Stimulated activated CD8-positive, alpha-beta memory T cell treated with anti-CD3 and anti-CD28 coated beads, Interleukin-4, amount 100 ng/mL, for 48 hours (primary cell): ENCODE results near the gene FRMD4A.
A peak's percentile ranks its signal among the peaks of the same experiment; 100 is the strongest.

Experiments used
- DNase-seq: peaks from one replicate; pipeline ENCODE4 v3.0.0-alpha.2; 2020

FRMD4A gene

DNA sequence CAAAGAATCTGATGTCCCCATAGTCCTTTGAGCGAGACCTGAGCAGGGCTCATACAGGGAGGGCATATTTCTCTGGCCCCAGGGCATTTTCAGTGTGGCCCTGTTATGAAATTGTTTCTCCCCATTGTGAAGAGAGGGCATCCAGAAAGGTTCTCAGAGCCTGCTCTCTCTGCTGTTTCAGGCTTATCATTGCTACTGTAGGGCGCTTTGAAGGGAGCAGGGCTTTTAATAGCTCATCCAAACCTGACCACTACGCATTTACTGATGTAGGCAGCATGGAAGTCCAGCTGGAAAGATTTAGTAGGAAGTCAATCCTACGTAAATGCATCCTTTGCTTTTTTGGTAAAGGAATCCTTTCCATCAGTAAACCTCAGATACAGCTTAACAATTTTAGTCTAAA, 675.9 kb downstream of the FRMD4A start:
- DNase-seq, result no peak

DNA sequence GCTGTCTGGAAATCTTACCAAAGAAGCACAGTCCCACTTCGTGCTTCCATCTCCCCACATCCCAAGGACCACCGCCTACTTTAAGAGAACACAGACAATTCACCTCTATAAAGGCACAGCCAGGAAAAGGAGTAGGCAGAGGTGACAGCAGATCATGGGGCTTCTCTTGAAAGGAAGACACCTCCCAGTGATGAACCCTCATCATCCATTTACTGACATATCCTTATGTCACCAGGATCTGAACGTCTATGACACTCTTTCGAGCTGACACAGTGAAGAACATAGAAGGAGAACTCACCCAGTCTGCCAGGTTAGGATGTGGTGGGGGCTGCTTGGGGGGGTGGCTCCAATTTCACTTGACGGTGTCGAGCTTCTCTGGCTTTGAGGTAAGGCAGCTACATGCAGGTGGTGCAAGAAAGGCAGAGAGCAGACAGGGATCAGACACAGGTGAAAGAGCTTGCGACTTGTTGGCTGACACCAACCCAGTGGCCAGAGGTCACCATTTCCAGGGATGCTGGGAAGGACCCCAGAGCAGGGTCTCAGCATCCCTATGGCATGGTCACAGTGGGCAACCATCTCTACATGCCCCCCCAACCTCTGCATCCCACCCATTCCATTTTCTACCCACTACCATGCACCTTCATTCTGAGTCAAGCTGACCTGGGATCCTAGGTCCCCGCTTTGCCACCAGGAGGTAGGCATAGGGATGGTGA, 676.5 kb downstream of the FRMD4A start:
- DNase-seq, result no peak

DNA sequence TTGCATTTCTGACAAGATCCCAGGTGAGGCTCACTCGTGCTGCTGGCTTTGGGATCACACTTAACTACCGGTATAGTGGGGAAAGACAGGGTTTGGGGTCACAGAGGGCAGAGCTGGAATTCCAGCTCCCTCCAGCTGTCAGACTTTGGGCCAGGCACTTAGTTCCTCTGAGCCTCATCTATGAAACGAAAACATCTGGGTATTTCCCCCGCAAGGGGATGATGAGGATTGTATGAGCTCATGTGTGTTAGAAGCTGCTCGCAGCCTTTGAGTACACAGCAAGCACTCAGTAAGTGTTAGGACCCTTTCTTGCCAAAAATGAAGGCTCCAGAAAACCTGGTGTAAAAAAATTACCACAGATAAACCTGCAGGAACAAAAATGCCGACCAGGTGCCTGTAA, 677.9 kb downstream of the FRMD4A start:
- no peak for DNase-seq

DNA sequence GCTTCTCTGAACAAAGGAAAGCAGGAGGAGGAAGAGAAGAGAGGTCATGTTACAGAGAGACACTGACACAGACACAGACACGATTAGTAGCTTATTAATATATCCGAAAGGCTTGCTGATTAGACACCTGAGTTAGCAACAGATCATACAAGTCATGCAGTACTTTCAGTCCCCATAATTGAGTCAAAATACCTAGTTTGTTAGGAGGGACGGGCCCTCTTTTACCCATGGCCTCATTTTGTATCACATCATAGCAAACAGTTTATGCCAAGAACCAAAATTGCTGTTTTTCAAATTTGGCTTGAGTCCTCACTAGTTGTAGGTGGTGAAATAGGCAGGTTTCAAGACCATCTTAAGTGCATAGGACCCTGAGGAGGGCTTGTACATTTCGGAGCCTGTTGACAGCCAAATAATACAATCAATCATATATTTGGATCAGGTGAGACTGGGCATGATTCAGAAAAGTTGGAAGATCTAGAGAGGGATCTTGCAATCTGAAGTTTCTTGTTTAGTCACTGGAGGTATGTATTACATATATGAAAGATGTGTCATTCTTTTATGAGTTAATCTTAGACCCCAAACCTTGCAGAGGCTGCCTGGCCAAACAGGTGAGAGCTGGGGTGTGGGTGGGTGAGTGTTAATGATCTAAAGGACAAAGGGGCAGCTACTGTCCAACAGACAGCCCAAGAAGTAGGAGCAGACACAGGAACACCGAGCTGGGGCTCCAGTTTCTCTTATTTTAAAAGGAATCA, 678.6 kb downstream of the FRMD4A start:
- peak; percentile 47 for DNase-seq

DNA sequence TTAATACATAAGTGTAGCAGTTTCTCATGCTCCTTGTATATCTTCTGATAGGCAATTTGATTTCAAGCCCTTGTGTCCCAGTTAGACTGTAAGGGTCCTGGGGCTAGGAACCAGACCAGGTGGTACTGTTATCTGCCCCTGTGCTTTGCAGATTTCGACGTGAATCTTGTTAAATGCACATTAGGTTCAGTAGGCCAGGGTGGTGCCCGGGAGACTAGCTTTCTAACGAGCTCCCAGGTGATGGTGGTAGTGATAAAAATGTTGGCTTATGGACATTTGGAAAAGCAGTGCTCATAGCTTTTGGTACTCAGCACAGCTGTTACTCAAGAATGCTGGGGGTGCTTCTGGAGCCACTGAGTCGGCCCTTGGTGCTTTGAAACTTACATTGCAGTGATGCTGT, 679.8 kb downstream of the FRMD4A start:
- DNase-seq, result no peak

DNA sequence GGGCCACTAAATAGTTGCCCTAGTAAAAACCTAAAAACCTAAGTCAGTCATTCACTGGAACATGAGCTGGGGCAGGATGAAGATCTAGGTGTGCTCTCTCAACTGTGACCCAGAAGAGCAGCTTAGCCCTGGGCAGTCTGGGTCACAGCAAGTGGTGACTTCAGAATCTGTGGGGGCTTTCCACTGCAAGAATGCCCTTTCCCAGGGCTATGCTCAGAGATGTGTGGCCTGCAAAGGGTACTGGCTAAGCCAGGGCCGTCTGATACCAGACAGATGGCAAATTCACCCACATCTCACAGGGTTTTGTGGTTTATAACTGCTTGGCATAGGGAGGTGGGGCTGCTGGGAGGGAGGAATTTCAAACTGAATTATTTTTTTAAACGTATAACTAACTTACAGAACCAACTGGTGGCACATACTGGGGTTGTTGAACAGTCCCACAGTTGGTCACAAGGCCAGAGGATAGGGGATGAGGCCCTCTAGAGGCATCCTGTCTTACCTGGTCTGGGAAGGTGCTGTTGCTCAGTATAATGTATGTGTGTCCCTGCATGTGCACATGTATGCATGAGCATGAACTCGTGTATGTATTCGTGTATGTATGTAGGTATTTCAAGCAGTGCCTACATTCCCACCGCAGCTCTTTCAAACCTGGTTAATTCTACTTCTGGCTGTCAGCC, 680.7 kb downstream of the FRMD4A start:
- DNase-seq, result no peak

DNA sequence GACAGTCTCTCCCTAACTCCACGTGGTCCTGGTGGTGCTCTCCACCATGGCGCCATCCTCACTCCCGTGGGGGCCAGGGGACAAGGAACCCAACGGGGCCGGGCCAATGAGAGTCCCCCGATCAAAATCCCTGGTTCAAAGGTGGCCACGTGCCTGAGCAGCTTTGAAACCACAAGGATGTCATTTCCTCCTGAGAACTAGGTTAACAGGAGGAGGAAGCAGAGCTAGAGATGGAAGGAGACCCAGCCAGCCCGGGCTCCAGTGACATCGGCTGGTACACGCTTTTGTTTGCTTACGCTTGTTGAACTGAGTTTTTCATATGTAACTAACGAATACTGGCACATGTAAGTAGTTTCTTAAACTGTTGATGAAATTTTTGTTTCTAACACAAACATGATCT, 682.3 kb downstream of the FRMD4A start:
- no peak for DNase-seq

DNA sequence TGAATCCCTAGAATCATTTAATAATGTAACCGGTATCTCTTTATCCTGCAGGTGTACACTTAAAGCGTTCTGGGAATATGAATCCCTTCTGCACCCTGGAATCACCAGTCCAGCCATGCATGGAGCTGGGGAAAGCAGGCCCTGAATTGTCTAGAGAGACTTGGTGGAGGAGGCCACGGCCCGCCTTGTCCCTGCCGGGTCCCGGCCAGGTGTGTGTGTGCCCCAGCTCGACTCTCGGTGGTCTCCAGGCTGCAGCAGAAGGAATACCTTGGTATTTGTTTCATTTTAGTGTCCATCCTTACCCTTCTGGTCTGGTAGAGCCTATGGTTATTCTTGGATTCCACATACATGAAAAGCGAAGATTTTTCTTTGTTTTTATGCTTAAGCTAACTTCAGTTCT, 685.9 kb downstream of the FRMD4A start:
- DNase-seq, result no peak

DNA sequence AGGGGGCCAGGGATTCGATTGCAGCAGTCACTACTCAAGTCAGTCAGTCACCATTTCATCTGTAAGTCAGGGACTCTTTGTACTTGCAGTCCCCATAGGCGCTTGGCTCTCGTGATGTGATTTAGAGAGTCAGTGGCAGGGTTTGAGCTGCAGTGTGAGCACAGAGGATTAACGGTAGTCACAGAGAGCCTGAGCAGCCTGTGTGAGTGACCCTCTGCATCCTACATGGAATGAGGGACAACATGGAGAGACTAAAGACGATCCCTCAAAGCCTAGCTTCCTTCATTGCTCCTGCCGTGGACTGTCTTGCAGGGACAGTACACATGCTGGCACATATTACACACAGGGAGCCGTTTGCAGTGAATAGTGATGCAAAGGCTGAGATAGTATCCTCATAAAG, 687.7 kb downstream of the FRMD4A start:
- no peak for DNase-seq

DNA sequence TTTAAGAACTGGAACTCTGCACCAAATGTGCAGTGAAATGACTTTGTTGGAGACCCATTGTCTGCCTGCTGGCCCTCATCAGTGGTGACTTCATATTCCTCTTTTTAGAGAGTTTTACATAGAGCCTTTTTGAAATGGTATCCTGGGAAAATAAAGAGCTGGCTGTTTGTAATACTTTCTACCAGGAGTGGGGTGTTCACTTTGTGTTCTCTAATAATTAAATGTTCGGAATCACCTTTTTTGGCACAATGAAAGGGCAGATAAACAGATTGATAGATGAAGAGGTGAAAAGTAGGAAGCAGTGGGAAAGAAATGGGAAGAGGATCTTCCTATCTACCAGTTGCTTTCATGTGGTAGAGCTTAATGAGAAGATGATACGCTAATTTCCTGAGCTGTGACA, 688.4 kb downstream of the FRMD4A start:
- DNase-seq, result no peak

DNA sequence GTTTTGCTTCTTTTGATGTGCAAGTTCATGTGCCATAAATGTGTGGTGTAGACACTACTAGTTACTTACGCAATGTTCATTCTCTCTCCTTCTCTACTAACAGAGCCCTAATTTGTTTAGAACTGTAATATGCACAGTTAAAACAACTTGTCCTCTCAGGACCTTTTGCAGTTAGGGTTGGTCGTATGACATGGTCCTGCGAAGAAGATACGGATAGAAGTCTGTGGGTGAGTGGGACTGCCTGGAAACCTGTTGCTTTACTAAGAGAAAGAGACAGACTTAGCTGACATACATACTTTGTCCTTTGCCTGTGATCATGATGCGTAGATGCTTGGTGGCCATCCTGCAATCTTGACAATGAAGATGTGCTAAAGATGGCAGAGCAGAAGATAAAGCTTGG, 692.8 kb downstream of the FRMD4A start:
- DNase-seq, result no peak

DNA sequence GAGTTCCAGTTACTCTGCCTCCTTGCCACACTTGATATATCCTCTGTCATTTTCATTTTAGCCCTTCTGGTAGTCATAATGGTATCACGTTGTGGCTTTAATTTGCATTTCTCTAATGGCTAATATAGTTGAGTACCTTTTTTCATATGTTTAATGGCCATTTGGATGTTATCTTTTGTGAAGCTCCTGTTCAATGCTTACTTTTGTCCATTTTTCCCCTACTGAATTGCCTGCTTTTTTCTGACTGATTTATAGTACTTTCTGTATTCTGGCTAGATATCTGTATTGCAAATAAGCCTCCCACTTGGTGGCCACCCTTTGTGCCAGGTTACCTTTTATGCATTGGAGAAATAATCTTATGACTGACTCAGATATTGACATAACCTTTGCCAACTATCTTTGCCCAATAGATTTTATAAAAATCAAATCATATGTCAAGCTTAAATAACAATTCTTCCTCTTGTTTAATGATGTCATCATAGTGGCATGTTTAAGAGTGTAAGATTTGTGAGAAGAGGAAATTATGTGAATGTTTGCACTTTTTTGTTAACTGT, 693.3 kb downstream of the FRMD4A start:
- no peak for DNase-seq

DNA sequence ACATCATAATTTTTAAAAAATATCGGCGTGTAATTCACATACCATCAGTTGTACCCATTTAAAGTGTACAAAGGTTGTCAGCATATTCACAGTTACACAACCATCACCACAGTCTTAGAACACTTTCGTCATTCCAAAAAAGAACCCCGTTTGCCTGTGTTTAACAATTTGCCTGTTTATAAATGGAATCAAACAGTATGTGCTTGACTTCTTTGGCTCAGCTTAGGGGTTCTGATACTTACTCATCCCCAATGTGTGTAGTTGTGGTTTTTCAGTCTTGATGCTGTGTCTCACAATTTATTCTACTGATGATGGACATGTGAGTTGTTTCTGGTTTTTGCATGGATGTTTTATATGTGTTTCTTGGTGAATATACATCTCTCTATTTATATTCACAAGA, 693.9 kb downstream of the FRMD4A start:
- DNase-seq, result no peak

DNA sequence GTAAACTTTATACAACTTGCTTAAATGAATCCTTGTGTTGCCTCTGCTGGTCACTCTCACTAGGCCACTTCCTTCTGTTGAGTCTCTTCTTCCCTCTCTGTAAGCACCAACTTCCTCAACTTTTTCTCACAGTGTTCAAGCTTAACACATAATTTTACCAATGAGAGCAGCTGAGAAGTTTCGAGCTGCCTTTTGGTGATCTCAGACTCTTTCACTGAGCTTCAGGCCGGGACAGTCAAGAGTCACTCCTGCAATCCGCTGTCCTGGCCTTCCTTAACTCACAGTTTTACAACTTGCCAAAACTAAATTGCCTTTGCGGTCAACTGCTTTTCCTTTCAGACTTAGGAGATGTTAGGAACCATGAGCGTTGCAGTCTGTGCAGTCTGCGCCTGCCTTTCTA, 696.5 kb downstream of the FRMD4A start:
- DNase-seq, result no peak

DNA sequence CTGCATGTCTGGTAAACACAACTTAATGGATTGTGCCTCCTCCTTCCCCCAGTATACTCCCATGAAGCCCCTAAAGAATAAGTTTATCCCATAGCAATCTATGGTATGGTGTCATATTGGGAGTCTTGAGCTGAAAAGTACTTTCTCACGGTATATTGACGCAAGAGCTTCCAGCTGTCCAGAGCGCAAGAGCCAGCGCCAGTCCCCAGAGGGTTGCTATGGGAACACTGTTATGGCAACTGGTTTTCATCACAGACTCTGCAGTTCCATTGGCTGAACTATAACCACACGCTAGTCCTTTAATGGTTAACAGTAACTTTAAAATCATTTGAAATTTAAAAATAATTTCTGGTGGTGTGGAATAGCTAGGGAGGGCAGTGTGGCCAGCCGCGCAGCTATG, 697.0 kb downstream of the FRMD4A start:
- no peak for DNase-seq

DNA sequence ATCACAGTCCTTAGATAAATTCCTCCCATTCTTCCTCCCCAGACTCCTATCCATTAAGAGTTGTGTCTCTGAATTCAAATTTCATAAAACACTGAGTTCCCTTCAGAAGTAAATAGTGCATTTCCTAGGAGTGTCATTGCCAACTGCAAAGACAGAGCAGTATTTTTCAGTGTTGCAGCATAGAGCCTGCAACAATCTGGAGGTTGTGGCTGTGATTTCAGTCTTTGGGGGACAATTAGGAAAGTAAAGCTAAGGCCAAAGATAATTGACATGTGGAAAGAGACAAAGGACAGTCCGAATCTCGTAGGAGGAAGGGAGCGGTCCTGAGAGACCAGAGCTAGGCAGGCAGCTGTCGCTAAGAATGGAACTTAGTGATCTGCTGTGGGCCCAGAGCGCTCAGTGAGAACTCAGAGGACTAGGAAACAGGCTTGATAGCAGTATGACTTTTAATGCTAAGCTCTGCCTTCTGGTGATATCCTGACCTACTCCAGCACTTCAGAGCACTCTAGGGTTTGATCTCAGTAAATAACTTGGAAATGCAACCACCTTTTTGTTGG, 697.8 kb downstream of the FRMD4A start:
- no peak for DNase-seq

DNA sequence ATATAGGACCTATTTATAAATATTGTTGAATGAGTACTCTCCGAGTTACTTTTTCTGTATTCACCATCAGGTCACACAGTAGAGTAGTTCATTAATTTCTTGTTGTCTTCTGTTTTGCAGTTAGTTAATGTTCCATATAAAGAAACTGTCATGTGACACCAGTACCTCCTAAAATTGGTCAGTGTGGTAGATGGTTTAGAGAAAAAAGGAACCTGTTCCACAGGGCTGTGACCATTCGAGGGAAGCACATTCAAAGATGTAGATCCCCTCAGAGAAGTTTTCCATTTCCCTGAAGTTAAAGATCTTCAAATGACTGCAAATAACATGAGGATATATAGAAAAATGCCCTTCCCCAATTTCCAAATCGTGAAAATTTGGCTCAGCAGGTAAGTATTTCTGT, 698.3 kb downstream of the FRMD4A start:
- DNase-seq, result no peak

DNA sequence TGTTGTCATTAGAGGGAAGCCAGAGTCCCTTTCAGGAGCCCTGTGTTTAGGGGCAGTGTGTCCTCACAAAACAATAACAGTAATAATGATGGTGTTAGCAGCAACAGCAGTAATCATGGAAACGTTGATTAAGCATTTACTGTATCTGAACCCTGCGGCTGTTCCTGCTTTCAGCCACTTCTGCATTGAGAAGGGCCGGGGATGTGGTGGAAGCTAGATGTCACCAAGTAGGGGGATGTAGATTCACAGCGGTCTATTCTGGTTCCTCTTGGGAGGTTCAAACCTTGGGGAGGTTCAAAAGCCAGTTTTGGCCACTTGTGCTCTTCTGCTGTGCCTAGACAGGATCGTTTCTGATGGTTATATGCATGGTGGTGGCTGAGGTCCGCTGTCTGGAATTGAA, 699.1 kb downstream of the FRMD4A start:
- no peak for DNase-seq

DNA sequence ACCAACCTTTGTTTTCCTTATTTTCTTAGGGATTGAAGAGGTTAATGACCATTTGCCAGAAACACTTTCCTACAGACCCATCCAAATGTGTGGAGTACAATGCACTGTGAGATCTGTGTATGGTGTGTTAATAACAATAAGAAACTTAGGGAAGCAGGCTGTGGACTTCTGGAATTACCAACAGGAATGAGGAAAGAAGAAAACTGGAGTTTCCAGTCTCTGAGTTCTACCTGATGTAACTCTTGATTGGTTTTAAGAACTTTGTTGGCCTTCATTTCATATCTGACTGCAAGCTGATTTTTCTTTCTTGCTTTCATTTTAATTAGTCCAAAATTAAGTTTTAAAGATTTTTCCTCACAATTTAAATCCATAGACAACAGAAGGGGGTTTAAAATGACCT, 700.5 kb downstream of the FRMD4A start:
- no peak for DNase-seq

DNA sequence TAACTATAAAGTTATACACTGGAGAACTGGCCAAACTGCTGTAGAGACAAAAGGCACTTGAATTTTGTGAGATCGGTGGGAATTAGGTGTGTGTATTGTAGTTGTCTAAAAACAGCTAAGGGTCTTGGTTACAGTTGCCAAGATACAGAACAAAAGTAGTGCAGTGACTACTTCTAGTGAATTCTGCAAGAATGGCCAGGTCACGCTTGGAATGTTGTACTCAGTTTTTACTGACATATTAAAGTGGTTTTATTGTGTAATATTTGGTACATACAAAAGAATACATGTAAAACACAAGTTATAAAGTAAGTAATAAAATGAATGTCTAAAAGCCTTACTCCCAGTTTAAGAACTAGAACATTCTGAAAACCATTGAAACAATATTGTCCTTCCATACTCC, 701.6 kb downstream of the FRMD4A start:
- DNase-seq, result no peak

DNA sequence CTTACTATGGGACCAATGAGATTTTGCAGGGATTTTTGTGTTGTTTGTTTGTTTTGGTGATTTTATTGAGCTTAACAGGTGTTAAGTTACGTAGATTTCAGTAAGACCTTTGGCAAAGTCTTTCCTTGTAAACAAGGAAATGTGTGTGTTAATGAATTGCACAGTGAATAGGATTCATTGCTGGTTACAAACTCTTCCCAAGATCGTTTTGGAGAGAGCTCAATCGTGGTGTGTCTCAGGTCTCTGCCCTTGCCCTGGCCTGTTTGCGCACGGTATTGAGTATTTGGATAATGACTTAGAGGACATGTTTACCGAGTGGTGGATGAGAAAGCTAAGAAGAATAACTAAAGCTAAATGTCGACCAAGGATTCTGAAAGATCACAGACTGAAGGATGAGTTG, 702.1 kb downstream of the FRMD4A start:
- DNase-seq, result no peak

DNA sequence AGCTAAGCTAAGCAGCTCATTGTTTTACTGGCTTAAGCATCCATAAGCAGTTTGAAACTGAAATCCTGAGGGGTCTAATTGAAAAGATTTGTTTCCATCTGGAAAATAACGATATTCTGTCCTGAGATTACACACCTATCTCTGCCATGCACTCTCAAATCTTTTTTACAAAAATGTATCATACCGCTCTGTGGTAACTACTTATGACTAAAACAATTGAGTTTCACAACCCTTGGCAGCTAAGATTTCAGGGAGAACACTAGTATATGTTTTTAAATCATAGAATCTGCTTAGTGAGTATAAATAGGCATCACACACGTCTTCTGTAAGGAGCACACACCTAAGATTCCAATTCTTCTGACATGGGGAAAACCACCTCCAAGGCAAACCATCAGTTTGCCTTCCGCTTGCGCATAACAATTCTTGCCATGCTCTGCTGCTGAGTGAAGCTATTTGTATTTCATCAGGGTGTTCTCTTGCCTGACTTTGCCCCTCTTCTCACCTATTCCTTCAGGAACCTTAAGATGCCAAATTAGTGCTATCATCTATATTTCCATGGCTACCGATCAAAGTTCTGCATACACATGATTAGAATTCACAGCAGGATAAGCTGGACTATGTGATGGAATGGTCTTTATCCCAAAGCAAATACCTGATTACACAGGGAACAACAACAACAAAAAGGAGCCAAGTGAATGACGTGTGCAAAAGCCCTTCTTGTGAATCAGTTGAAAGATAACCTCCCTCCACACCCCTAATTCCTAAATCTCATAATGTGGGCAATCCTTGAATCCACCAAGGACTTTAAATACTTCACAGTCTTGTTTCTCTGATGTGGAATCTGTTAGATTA, 703.0 kb downstream of the FRMD4A start:
- DNase-seq, result no peak

DNA sequence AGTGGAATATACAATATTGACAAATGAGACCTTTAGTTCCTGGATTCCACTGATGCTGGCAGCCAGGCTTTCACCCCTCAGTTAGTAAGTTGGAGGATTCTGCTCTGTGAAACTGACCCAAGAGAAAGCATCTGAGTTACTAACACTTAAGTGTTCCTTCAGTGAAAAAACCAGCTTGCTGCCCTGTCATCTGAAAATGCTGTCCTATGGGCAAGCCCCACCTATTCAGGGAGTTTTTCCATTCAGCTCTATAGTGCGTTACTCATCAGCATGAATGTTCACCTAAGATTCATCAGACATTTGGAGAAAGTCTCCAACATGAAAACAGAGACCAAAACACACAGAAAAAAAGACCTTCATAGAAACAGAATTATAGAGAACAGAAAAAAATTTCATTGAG, 706.1 kb downstream of the FRMD4A start:
- no peak for DNase-seq
